HepG2 (cell line): Measurements from ENCODE around the gene IFT80. TPM values are rescaled to one million over a fixed set of nuclear protein-coding genes. Genes with fewer than 3 reads are reported as not detected.

Source experiments
- ARNT ChIP-seq: fragments of 450-650 bp; IDR thresholded peaks from 2 replicates; pipeline ENCODE4 v1.6.1; 2017
- CBX1 ChIP-seq: IDR thresholded peaks from one replicate; pipeline ENCODE4 v1.6.1; 2016; ENCODE audit warnings: antibody characterized with exemption, low read depth
- CBX5 ChIP-seq: sonication (generic); formaldehyde crosslinking; IDR thresholded peaks from 2 replicates; pipeline ENCODE4 v1.4.0; 2020; ENCODE audit warnings: missing genetic modification reagents, borderline replicate concordance
- ETV5 ChIP-seq: IDR thresholded peaks from 2 replicates; pipeline ENCODE4 v1.6.1; 2018; ENCODE audit warnings: missing biosample characterization, missing genetic modification reagents, inconsistent platforms, borderline replicate concordance
- GPN1 ChIP-seq: sonication (generic); formaldehyde crosslinking; IDR thresholded peaks from 2 replicates; pipeline ENCODE4 v1.5.1; 2020; ENCODE audit warnings: missing genetic modification reagents, borderline replicate concordance
- GTF2F1 ChIP-seq: fragments of 150-350 bp; IDR thresholded peaks from 2 replicates; pipeline ENCODE4 v1.6.1; 2014; ENCODE audit warnings: low read length
- HMG20A ChIP-seq: IDR thresholded peaks from 2 replicates; pipeline ENCODE4 v1.6.1; 2016; ENCODE audit warnings: borderline replicate concordance
- KLF9 ChIP-seq: IDR thresholded peaks from 2 replicates; pipeline ENCODE4 v1.6.1; 2016; ENCODE audit warnings: low read depth
- LBX2 ChIP-seq: sonication (generic); formaldehyde crosslinking; IDR thresholded peaks from 2 replicates; pipeline ENCODE4 v1.5.0; 2020; ENCODE audit warnings: missing genetic modification reagents, mild to moderate bottlenecking, borderline replicate concordance
- MTF2 ChIP-seq: sonication (generic); formaldehyde crosslinking; IDR thresholded peaks from 2 replicates; pipeline ENCODE4 v1.5.0; 2020; ENCODE audit warnings: missing genetic modification reagents, borderline replicate concordance
- NPAS2 ChIP-seq: sonication (generic); formaldehyde crosslinking; IDR thresholded peaks from 2 replicates; pipeline ENCODE4 v1.8.0; 2022; ENCODE audit warnings: mild to moderate bottlenecking, missing genetic modification reagents, borderline replicate concordance
- NR2C2 ChIP-seq: sonication (generic); formaldehyde crosslinking; IDR thresholded peaks from 2 replicates; pipeline ENCODE4 v1.4.0; 2020; ENCODE audit warnings: missing genetic modification reagents, mild to moderate bottlenecking, moderate library complexity, borderline replicate concordance
- PPARG ChIP-seq: conservative IDR thresholded peaks from 2 replicates; pipeline ENCODE4 v1.6.1; 2016; ENCODE audit warnings: missing biosample characterization, missing genetic modification reagents
- PREB ChIP-seq: sonication (generic); formaldehyde crosslinking; IDR thresholded peaks from 2 replicates; pipeline ENCODE4 v1.4.0; 2020; ENCODE audit warnings: missing genetic modification reagents
- SOX13 ChIP-seq, 3 experiments: fragments of 450-650 bp in 1 of 3; sonication (generic) in 1 of 3; formaldehyde crosslinking in 1 of 3; IDR thresholded peaks in 2 of 3; conservative IDR thresholded peaks in 1 of 3; 2 replicates each; pipeline versions ENCODE4 v1.5.0 to v1.6.1; 2016 to 2020; ENCODE audit warnings: antibody characterized with exemption in 1 of 3, mild to moderate bottlenecking in 1 of 3, missing compliant biosample characterization in 1 of 3, missing genetic modification reagents in 1 of 3, moderate library complexity in 1 of 3
- SOX5 ChIP-seq: IDR thresholded peaks from 2 replicates; pipeline ENCODE4 v1.6.1; 2016; ENCODE audit warnings: borderline replicate concordance
- ZBTB42 ChIP-seq: sonication (generic); formaldehyde crosslinking; IDR thresholded peaks from 2 replicates; pipeline ENCODE4 v1.5.0; 2020; ENCODE audit warnings: mild to moderate bottlenecking, missing genetic modification reagents
- ZC3H13 ChIP-seq: sonication (generic); formaldehyde crosslinking; IDR thresholded peaks from 2 replicates; pipeline ENCODE4 v1.8.1; 2023; ENCODE audit warnings: mild to moderate bottlenecking, missing genetic modification reagents, moderate library complexity
- ZNF407 ChIP-seq: sonication (generic); formaldehyde crosslinking; IDR thresholded peaks from one replicate; pipeline ENCODE4 v1.5.1; 2020; ENCODE audit warnings: mild to moderate bottlenecking, missing genetic modification reagents; ENCODE audit errors: not compliant biosample characterization
- polyA plus RNA-seq, 8 experiments: library from polyadenylated mRNA; depleted of rRNA in 3 of 8; stranded (reverse) in 7 of 8; unstranded in 1 of 8; fragments of >200 nt; fragmentation: Illumina TruSeq in 4 of 8; extraction: Trizol in 4 of 8; gene quantifications; 2 replicates each; pipeline versions ENCODE4 v1.2.1 to v1.2.3, GENCODE V29; 2011 to 2016; ENCODE audit warnings: low read depth in 4 of 8, missing spikeins in 1 of 8, mixed read lengths in 1 of 8; ENCODE audit not compliant: insufficient read depth in 1 of 8
- total RNA-seq, 5 experiments: library from RNA; depleted of rRNA; stranded (reverse); fragments of >200 nt; fragmentation: Illumina TruSeq; extraction: Trizol; gene quantifications; 2 replicates each; pipeline ENCODE4 v1.2.3, GENCODE V29; 2016; ENCODE audit warnings: low read depth in 1 of 5

Gene IFT80
- total and polyA plus RNA-seq, 2 of the 13 experiments (the other 11 are each of a cell fraction or from before 2014, with no cell fraction given) = 11.4 to 15.7 TPM

GRCh38 chr3:160399125-160400029, at the start of gene IFT80, which contains the start of gene SMC4 (continued):
- TF ChIP-seq ZNF407 (CRISPR knock-in tag) (no peak), ZBTB42 (CRISPR knock-in tag) (no peak), MTF2 (CRISPR knock-in tag) (no peak), PPARG (CRISPR knock-in tag) (no peak), CBX5 (CRISPR knock-in tag) (no peak), HMG20A (CRISPR knock-in tag) (no peak), CBX1 (no peak), SOX13 (IDR thresholded peaks at IDR 0.05) (no peak), SOX13 (CRISPR knock-in tag; conservative IDR thresholded peaks at IDR 0.05 in 1 of 2, IDR thresholded peaks at IDR 0.05 in 1 of 2) (no peak), ETV5 (CRISPR knock-in tag) (peak; percentile 39; the same call in 1 of the 2 replicates), SOX5 (CRISPR knock-in tag) (peak; percentile 3; the same call in 1 of the 2 replicates), NR2C2 (CRISPR knock-in tag) (no peak; the same call in 1 of the 2 replicates), KLF9 (CRISPR knock-in tag) (no peak), ARNT (no peak), ZC3H13 (CRISPR knock-in tag) (0 out of 2 replicates have a peak, but pooled peaks have one; percentile 65), LBX2 (CRISPR knock-in tag) (no peak), PREB (CRISPR knock-in tag) (no peak), GTF2F1 (no peak), GPN1 (CRISPR knock-in tag) (no peak), NPAS2 (no peak)
